ENCODE measurements around the gene OTOS. TPM values are rescaled to one million over a fixed set of nuclear protein-coding genes. Genes with fewer than 3 reads are reported as not detected.

The OTOS gene
- total RNA-seq, 4 donors from 2014 or later, result not detected

DNA sequence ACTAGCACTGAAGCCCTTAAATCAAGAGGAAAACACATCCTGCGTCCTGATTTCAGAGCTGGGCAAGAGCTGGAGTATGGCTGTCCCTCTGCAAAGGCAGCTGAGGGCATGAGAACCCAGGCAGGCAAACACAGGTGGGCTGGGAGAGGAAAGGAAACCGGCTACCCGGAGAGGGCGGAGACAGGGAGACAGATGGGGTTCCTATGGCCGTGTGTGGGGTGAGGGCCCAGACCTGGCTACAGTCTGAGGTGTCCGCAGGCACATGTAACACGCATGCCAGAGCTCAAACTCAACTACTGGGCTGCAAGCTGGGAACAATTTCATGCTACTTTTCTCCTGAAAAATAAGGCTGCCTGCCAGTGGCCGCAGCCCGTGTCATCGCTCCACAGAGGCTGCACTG is 7.1 kb downstream of the OTOS start:
- Histone ChIP-seq H3K36me3 (peaks cover 47% of the 10 kb centered on the region), H3K9me3 (no peaks in the 10 kb centered on the region), H3K27ac (no peak overlapping the region), H3K27me3 (no peaks in the 10 kb centered on the region), H3K4me3 (no peak overlapping the region), H3K4me1 (peaks cover 26% of the 10 kb centered on the region)
- DNase-seq (ENCODE audit: low spot score in 2 of 2), result peak; percentile 20 to 48
- 88% methylated on average over 10 of the region's 10 CpGs for WGBS
- no peak for TF ChIP-seq POLR2AphosphoS5 (IDR thresholded peaks at IDR 0.05)
- TF ChIP-seq CTCF (IDR thresholded peaks at IDR 0.05), result no peak
- TF ChIP-seq EP300 (IDR thresholded peaks at IDR 0.05), result no peak
- TF ChIP-seq POLR2A (IDR thresholded peaks at IDR 0.05), result no peak

DNA sequence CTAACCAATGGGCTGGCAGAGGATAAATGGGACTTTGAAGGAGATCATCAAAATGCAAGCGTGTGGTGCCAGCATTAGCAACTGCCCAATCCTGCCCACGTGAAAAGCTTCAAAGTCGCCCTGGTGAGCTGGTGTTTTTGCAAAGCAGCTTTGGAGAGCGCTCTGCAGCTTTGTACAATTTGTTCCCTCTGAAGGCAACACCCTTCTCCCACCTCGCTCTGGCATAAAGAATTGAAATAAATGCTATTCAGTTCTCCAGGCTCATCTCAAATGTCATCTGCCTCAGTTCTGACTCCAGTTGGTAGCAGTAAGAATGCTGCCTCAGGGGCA is 7.8 kb downstream of the OTOS start:
- no peaks in the 10 kb centered on the region for H3K27me3 ChIP-seq
- H3K36me3 ChIP-seq, result peaks cover 55% of the 10 kb centered on the region
- TF ChIP-seq POLR2A (IDR thresholded peaks at IDR 0.05), result no peak
- TF ChIP-seq EP300 (IDR thresholded peaks at IDR 0.05), result no peak
- no peak for TF ChIP-seq CTCF (IDR thresholded peaks at IDR 0.05)
- TF ChIP-seq POLR2AphosphoS5 (IDR thresholded peaks at IDR 0.05), result no peak
- no peak for DNase-seq (ENCODE audit: low spot score in 2 of 2)
- no peaks in the 10 kb centered on the region for H3K9me3 ChIP-seq
- peaks cover 29% of the 10 kb centered on the region for H3K4me1 ChIP-seq
- no peak overlapping the region for H3K27ac ChIP-seq
- WGBS, result 91% methylated on average over 5 of the region's 5 CpGs
- no peak overlapping the region for H3K4me3 ChIP-seq

DNA sequence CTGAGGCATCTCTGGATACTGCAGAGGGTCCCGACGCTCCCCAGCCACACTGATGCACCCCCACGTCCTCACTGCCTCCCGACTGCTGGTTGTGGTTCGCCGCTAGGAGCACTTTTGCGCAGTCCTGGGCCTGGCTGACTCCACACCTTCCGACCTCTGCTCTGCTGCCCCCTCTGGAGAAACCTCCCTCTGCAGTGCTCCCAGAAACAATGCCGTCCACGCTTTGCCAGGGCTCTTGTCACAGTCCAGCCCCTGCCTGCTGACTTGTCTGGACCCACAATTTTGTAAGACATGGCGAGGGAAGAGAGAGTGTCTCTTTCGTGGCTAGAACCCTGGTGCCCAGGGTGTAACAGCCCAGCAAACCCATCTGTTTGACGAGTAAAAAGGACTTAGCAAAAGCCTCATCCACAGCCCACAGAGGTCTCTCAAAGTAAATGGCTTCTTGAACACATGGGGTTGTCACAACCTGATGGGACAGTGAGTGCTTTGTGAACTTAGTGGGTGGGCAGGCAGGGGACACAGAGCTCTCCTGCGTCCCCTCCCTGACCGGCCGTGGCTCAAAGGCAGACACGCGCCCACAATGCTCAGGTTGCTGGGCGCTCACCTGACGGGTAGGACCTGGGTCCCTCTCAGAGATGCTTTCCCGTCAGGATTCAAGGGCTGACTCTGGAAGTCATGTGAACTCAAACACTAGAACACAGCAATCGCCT is 8.4 kb downstream of the OTOS start:
- WGBS, result 84% methylated on average over 20 of the region's 22 CpGs
- peaks cover 29% of the 10 kb centered on the region for H3K4me1 ChIP-seq

GRCh38 chr2:240131296-240131695 is 9.2 kb downstream of the OTOS start:
- H3K27ac ChIP-seq, result no peak overlapping the region

More for the DNA sequence above, 8.4 kb downstream of the OTOS start:
- no peak overlapping the region for H3K4me3 ChIP-seq
- H3K27me3 ChIP-seq, result no peaks in the 10 kb centered on the region
- no peaks in the 10 kb centered on the region for H3K9me3 ChIP-seq
- H3K36me3 ChIP-seq, result peaks cover 57% of the 10 kb centered on the region
- peak; percentile 47 to 70 for DNase-seq (ENCODE audit: low spot score in 2 of 2)
- no peak overlapping the region for H3K27ac ChIP-seq
- TF ChIP-seq EP300 (IDR thresholded peaks at IDR 0.05) (no peak), POLR2AphosphoS5 (IDR thresholded peaks at IDR 0.05) (no peak), CTCF (IDR thresholded peaks at IDR 0.05) (no peak), POLR2A (IDR thresholded peaks at IDR 0.05) (no peak)

More at GRCh38 chr2:240131296-240131695, 9.2 kb downstream of the OTOS start:
- H3K36me3 ChIP-seq, result peaks cover 63% of the 10 kb centered on the region
- no peaks in the 10 kb centered on the region for H3K27me3 ChIP-seq
- WGBS, result 87% methylated on average over 13 of the region's 16 CpGs
- no peak for TF ChIP-seq EP300 (IDR thresholded peaks at IDR 0.05)
- no peak for TF ChIP-seq CTCF (IDR thresholded peaks at IDR 0.05)
- no peak for TF ChIP-seq POLR2AphosphoS5 (IDR thresholded peaks at IDR 0.05)
- no peak for TF ChIP-seq POLR2A (IDR thresholded peaks at IDR 0.05)
- peak; percentile 46 to 48 for DNase-seq (ENCODE audit: low spot score in 2 of 2)
- H3K9me3 ChIP-seq, result no peaks in the 10 kb centered on the region
- H3K4me3 ChIP-seq, result no peak overlapping the region
- H3K4me1 ChIP-seq, result peaks cover 24% of the 10 kb centered on the region
